GM23248 (cell line): ENCODE data around the gene UMAD1. TPM values are rescaled to one million over a fixed set of nuclear protein-coding genes. Genes with fewer than 3 reads are reported as not detected.

Experiments used
- DNase-seq: peaks from one replicate; pipeline ENCODE4 v3.0.0-alpha.2; 2015
- H2AFZ ChIP-seq: fragments of 200-600 bp; sonication (generic); 2 replicates; pipeline ENCODE4 v1.6.1; 2016; ENCODE audit warnings: antibody characterized with exemption
- H3F3A ChIP-seq: fragments of 200-600 bp; sonication (generic); 2 replicates; pipeline ENCODE4 v1.6.1; 2016; ENCODE audit warnings: mild to moderate bottlenecking, antibody characterized with exemption, mixed run types; ENCODE audit not compliant: insufficient read depth
- H3K27ac ChIP-seq: fragments of 200-600 bp; sonication (generic); 2 replicates; pipeline ENCODE4 v1.5.1; 2016; ENCODE audit warnings: mild to moderate bottlenecking
- H3K27me3 ChIP-seq: fragments of 200-600 bp; sonication (generic); replicated peaks from 2 replicates; pipeline ENCODE4 v1.6.1; 2016; ENCODE audit warnings: mild to moderate bottlenecking; ENCODE audit not compliant: insufficient read depth
- H3K36me3 ChIP-seq: fragments of 200-600 bp; sonication (generic); 2 replicates; pipeline ENCODE4 v1.6.1; 2016; ENCODE audit warnings: low read depth, mild to moderate bottlenecking
- H3K4me1 ChIP-seq: fragments of 200-600 bp; sonication (generic); 2 replicates; pipeline ENCODE4 v1.6.1; 2016; ENCODE audit warnings: mild to moderate bottlenecking; ENCODE audit not compliant: insufficient read depth
- H3K4me2 ChIP-seq: fragments of 200-600 bp; sonication (generic); one replicate; pipeline ENCODE4 v1.6.1; 2016; ENCODE audit warnings: mild to moderate bottlenecking; ENCODE audit not compliant: unreplicated experiment
- H3K4me3 ChIP-seq: fragments of 200-600 bp; sonication (generic); 2 replicates; pipeline ENCODE4 v1.5.1; 2016; ENCODE audit warnings: mild to moderate bottlenecking
- H3K79me2 ChIP-seq: fragments of 200-600 bp; sonication (generic); 2 replicates; pipeline ENCODE4 v1.6.1; 2016; ENCODE audit warnings: mild to moderate bottlenecking; ENCODE audit not compliant: insufficient read depth
- H3K9ac ChIP-seq: fragments of 200-600 bp; sonication (generic); 2 replicates; pipeline ENCODE4 v1.6.1; 2016; ENCODE audit warnings: mild to moderate bottlenecking
- H3K9me2 ChIP-seq: fragments of 200-600 bp; sonication (generic); 2 replicates; pipeline ENCODE4 v1.6.1; 2016; ENCODE audit warnings: mixed run types, mild to moderate bottlenecking, moderate library complexity; ENCODE audit not compliant: insufficient read depth
- H3K9me3 ChIP-seq: fragments of 200-600 bp; sonication (generic); one replicate; pipeline ENCODE4 v1.6.1; 2017; ENCODE audit warnings: low read depth
- H4K20me1 ChIP-seq: fragments of 200-600 bp; sonication (generic); 2 replicates; pipeline ENCODE4 v1.6.0; 2016; ENCODE audit not compliant: insufficient read depth
- EZH2 ChIP-seq: fragments of 200-600 bp; sonication (generic); IDR thresholded peaks from 2 replicates; pipeline ENCODE4 v1.6.1; 2018; ENCODE audit warnings: antibody characterized with exemption, mild to moderate bottlenecking; ENCODE audit not compliant: insufficient read depth, poor library complexity, severe bottlenecking
- EZH2phosphoT487 ChIP-seq: fragments of 200-600 bp; sonication (generic); IDR thresholded peaks from 2 replicates; pipeline ENCODE4 v1.6.1; 2018; ENCODE audit warnings: antibody characterized with exemption, moderate library complexity, mild to moderate bottlenecking, low read depth; ENCODE audit not compliant: insufficient read depth
- WGBS, 2 experiments: methylation state at CpG; one replicate each; pipeline ENCODE4 v1.1.6; 2015 to 2017; ENCODE audit warnings: low lambda C conversion rate in 2 of 2, low coverage in 1 of 2; ENCODE audit errors: missing lambda C conversion rate in 2 of 2; 5-methylcytosine and 5-hydroxymethylcytosine counted together
- in situ Hi-C: fragments of 300-500 bp; cut with MboI; formaldehyde crosslinking; loops from 2 replicates; pipeline ENCODE4 v1.15.0; 2020
- polyA plus RNA-seq: library from polyadenylated mRNA; unstranded; fragments of >200 nt; fragmentation: Nextera tagmentation; extraction: Ambion mirVana; gene quantifications from 2 replicates; pipeline ENCODE4 v1.2.1, GENCODE V29; 2016
- total RNA-seq: library from RNA; depleted of rRNA; stranded (reverse); fragments of >200 nt; shearing (Covaris generic); gene quantifications from 2 replicates; pipeline ENCODE4 v1.2.3, GENCODE V29; 2014

The UMAD1 gene
- total and polyA plus RNA-seq, 2 experiments from 2014 or later: 11.8 to 18.6 TPM

- no peak for TF ChIP-seq EZH2phosphoT487
- TF ChIP-seq EZH2: no peak
- no peak for DNase-seq
- H4K20me1 ChIP-seq: no peaks in the 10 kb centered on the region; the same call in 1 of the 2 replicates
- no peak overlapping the region for H3K27ac ChIP-seq
- no peak overlapping the region for H3K4me3 ChIP-seq
- H3K27me3 ChIP-seq: no peaks in the 10 kb centered on the region
- no peak overlapping the region for H2AFZ ChIP-seq
- H3F3A ChIP-seq: no peaks in the 10 kb centered on the region
- H3K9me2 ChIP-seq: no peaks in the 10 kb centered on the region
- H3K36me3 ChIP-seq: no peaks in the 10 kb centered on the region
- no peaks in the 10 kb centered on the region for H3K79me2 ChIP-seq
- H3K9ac ChIP-seq: no peak overlapping the region
- H3K4me2 ChIP-seq: no peak overlapping the region
- in situ Hi-C loops: no loop called here
- H3K9me3 ChIP-seq: no peaks in the 10 kb centered on the region
- H3K4me1 ChIP-seq: peaks cover 18% of the 10 kb centered on the region
- WGBS, 2 experiments: 94 to 98% methylated on average over 2 of the region's 2 CpGs
Observed at GRCh38 chr7:7705318-7705717, 64.8 kb downstream of the UMAD1 start.

GRCh38 chr7:7706101-7706511, 65.6 kb downstream of the UMAD1 start:
- Histone ChIP-seq H3K4me3 (no peak overlapping the region), H3K9me2 (no peaks in the 10 kb centered on the region), H3K79me2 (no peaks in the 10 kb centered on the region), H3F3A (no peaks in the 10 kb centered on the region), H3K9ac (no peak overlapping the region), H3K27ac (no peak overlapping the region), H3K4me1 (peaks cover 18% of the 10 kb centered on the region), H3K27me3 (no peaks in the 10 kb centered on the region), H2AFZ (no peak overlapping the region), H3K9me3 (no peaks in the 10 kb centered on the region), H3K4me2 (no peak overlapping the region), H4K20me1 (no peaks in the 10 kb centered on the region; the same call in 1 of the 2 replicates), H3K36me3 (no peaks in the 10 kb centered on the region)
- in situ Hi-C loops: no loop called here
- TF ChIP-seq EZH2: no peak
- no peak for TF ChIP-seq EZH2phosphoT487
- WGBS, 2 experiments: 85 to 96% methylated on average over 1 of the region's 1 CpG
- DNase-seq: no peak

DNA sequence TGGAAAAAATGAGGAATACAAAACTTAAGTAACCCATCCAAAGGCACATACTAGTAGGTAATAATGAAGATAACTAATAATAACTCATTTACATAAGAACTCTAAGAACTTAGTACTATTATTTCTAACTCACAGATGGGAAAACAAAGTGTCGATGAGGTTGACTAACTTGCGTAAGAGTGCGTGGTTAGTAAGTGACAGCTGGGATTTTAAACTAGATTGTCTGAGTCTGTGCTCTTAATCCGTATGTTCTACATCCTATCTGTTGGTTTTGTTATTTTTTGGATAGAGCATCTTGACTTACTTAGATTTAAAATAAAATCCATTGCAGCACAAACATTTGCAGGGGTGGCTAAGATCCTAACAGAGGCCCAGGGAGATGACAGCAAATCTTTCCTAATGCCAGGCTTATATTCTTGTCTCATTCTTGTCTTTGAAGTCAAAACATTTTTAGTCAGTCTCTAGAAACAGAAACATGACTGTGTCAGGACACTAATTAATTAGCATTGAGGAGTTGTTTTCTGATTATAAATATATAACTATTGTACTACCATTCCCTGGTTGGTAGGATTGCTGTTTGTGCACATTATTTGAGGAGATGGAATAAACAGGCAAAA, 66.1 kb downstream of the UMAD1 start:
- no peak overlapping the region for H3K27ac ChIP-seq

GRCh38 chr7:7707246-7707645, 66.7 kb downstream of the UMAD1 start:
- H3K27ac ChIP-seq: no peak overlapping the region
- no peak overlapping the region for H3K9ac ChIP-seq
- no peaks in the 10 kb centered on the region for H3K79me2 ChIP-seq
- in situ Hi-C loops: no loop called here
- H3K4me2 ChIP-seq: no peak overlapping the region
- no peaks in the 10 kb centered on the region for H3K9me3 ChIP-seq
- TF ChIP-seq EZH2phosphoT487: no peak
- no peak for TF ChIP-seq EZH2
- H3K4me1 ChIP-seq: peaks cover 18% of the 10 kb centered on the region
- no peak for DNase-seq
- no peak overlapping the region for H3K4me3 ChIP-seq
- H3F3A ChIP-seq: no peaks in the 10 kb centered on the region
- no peaks in the 10 kb centered on the region for H3K27me3 ChIP-seq
- H4K20me1 ChIP-seq: no peaks in the 10 kb centered on the region; the same call in 1 of the 2 replicates
- H2AFZ ChIP-seq: no peak overlapping the region
- no peaks in the 10 kb centered on the region for H3K36me3 ChIP-seq
- H3K9me2 ChIP-seq: no peaks in the 10 kb centered on the region
- WGBS, 2 experiments: 58 to 61% methylated on average over 2 of the region's 2 CpGs

More for the DNA sequence above, 66.1 kb downstream of the UMAD1 start:
- Histone ChIP-seq H3K9me3 (no peaks in the 10 kb centered on the region), H3K4me1 (peaks cover 18% of the 10 kb centered on the region), H3F3A (no peaks in the 10 kb centered on the region), H4K20me1 (no peaks in the 10 kb centered on the region; the same call in 1 of the 2 replicates), H2AFZ (no peak overlapping the region), H3K27me3 (no peaks in the 10 kb centered on the region), H3K4me3 (no peak overlapping the region), H3K9me2 (no peaks in the 10 kb centered on the region), H3K4me2 (no peak overlapping the region), H3K79me2 (no peaks in the 10 kb centered on the region), H3K9ac (no peak overlapping the region), H3K36me3 (no peaks in the 10 kb centered on the region)
- in situ Hi-C loops: no loop called here
- 68 to 87% methylated on average over 4 of the region's 4 CpGs for WGBS, 2 experiments
- DNase-seq: no peak
- no peak for TF ChIP-seq EZH2phosphoT487
- no peak for TF ChIP-seq EZH2

DNA sequence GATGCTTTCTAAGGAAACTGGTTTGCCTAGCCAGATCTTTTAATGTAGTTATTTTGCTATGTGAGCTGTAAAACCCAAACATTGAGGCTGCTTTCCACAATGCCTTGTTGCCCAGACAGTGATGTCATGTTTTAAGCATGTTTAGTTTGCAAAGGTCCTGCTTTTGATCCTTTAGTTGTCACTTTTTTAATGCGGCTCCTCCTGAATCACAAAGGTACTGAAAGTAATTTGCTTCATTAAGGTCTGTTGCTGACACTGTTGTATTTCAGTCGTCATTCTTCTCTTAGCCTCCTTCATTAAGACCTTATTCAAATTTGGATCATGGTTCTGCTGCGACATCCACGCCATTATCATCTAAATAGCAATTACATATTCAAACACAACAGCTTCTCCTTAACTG, 67.3 kb downstream of the UMAD1 start:
- H3K36me3 ChIP-seq: no peaks in the 10 kb centered on the region
- no peaks in the 10 kb centered on the region for H3K27me3 ChIP-seq
- no peaks in the 10 kb centered on the region for H3K79me2 ChIP-seq
- peaks cover 3% of the 10 kb centered on the region; the same call in 1 of the 2 replicates for H4K20me1 ChIP-seq
- H3K9ac ChIP-seq: no peak overlapping the region
- no peaks in the 10 kb centered on the region for H3K9me3 ChIP-seq
- no peak overlapping the region for H3K4me3 ChIP-seq
- no peaks in the 10 kb centered on the region for H3F3A ChIP-seq
- peaks cover 14% of the 10 kb centered on the region for H3K4me1 ChIP-seq
- H3K9me2 ChIP-seq: no peaks in the 10 kb centered on the region
- peak; percentile 51 for DNase-seq
- H3K4me2 ChIP-seq: no peak overlapping the region
- in situ Hi-C loops: no loop called here
- H3K27ac ChIP-seq: no peak overlapping the region
- 90 to 95% methylated on average over 4 of the region's 4 CpGs for WGBS, 2 experiments
- TF ChIP-seq EZH2 (no peak), EZH2phosphoT487 (no peak)
- H2AFZ ChIP-seq: no peak overlapping the region
